SKM-1 treated with dmso at 0.1 percent for 144 hours (cell line): ENCODE results near the gene F2RL1.
"Not testable (repeated sequence)": the region's sequence is repeated elsewhere in the genome, so short reads cannot be mapped to it uniquely, and the experiment has no call there.

Experiments
- DNase-seq: peaks from one replicate; lab custom pipeline; 2025; ENCODE audit not compliant: unreplicated experiment; lab: John Stamatoyannopoulos, UW

F2RL1 gene, protein sequence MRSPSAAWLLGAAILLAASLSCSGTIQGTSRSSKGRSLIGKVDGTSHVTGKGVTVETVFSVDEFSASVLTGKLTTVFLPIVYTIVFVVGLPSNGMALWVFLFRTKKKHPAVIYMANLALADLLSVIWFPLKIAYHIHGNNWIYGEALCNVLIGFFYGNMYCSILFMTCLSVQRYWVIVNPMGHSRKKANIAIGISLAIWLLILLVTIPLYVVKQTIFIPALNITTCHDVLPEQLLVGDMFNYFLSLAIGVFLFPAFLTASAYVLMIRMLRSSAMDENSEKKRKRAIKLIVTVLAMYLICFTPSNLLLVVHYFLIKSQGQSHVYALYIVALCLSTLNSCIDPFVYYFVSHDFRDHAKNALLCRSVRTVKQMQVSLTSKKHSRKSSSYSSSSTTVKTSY

DNA sequence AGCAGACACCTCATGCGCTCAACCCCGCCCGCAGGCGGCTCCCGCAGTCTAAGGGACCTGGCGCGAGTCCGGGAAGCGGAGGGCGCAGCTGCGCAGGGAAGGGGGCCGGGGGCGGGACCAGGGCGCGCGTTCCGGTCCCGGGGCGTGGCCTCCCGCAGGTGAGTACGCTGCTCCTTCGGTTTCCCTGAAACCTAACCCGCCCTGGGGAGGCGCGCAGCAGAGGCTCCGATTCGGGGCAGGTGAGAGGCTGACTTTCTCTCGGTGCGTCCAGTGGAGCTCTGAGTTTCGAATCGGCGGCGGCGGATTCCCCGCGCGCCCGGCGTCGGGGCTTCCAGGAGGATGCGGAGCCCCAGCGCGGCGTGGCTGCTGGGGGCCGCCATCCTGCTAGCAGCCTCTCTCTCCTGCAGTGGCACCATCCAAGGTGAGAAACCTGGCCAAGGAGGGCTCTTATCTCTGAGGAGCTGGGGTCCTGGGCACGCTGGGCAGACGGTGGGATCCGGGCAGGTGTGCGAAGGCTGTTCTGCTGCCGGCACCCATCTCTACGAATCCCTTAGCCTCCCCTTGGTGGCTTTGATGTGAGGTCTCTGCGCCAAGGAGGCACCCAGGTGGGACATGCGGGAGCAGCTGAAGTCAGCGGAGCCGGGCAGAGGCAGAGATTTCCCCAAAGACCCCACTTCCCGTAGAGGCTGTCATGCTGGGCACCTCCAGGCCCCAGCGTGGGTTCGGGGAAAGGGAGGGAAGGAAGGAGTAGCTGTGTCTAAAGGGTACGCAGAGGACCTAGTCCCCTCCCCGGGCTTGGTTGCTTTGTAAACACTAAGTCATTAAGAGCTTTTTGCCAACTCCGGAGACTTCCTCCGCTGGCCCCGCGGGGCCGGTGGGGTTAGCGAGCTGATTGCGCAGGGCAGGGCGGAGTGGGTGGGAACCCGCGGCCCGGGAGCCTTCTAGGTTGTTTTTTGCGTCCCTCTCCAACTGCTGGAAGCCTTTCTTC, at the start of gene F2RL1:
TSS of gene F2RL1 (plus strand) at position 187 of the 988 bp plus-strand sequence. CDS start at position 340, 153 bp downstream.
- DNase-seq = no peak

DNA sequence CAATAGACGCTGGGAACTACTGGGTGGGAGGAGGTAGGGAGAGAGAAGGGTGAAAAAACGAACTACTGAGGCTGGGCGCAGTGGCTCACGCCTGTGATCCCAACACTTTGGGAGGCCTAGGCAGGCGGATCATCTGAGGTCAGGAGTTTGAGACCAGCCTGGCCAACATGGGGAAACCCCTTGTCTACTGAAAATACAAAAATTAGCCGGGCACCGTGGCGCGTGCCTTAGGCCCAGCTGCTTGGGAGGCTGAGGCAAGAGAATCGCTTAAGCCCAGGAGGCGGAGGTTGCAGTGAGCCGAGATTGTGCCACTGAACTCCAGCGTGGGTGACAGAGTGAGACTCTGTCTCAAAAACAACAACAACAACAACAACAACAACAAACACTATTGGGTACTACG, 47.8 kb upstream of the F2RL1 start:
- DNase-seq = not testable (repeated sequence)

DNA sequence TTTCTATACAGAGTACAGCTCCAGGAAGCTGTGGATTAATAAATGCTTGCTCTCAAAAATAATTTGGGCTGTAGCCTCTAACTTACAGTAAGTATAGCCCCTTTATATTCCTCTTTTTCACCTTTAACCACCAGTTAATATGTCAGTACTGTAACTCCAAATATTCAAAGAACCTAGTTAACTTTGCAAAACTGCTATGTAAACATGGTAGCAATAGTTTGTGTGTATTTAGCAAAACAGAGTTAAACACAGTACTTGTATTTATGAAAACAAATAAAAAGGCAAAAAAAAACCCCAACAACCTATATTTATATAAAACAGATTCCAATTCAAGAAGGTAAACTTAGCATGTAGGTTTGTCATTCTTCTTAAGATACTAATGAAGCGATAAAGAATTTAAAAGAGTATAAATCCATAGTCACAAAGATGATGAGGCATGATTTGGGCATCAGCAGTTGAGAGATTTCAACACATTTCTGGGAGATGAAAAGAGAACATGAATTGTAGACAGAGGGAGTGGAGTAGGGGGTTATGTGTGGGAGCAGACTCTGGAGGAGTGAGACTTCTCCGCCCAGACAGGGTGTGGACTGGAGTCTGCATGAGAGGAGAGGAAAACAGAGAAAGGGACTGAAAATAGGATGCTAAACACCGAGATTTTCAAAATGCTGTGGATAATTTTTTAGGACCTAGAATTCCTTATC, 47.0 kb upstream of the F2RL1 start:
- no peak for DNase-seq

GRCh38 chr5:76775921-76776320, 42.9 kb upstream of the F2RL1 start:
- no peak for DNase-seq

GRCh38 chr5:76776391-76776790, 42.4 kb upstream of the F2RL1 start:
- DNase-seq = no peak

GRCh38 chr5:76780616-76781015, 38.2 kb upstream of the F2RL1 start:
- DNase-seq = not testable (repeated sequence)

- DNase-seq = no peak
These were observed 37.1 kb upstream of the F2RL1 start for GRCh38 chr5:76781775-76782174.

- DNase-seq = no peak
These were observed 36.4 kb upstream of the F2RL1 start for GRCh38 chr5:76782444-76782843.

DNA sequence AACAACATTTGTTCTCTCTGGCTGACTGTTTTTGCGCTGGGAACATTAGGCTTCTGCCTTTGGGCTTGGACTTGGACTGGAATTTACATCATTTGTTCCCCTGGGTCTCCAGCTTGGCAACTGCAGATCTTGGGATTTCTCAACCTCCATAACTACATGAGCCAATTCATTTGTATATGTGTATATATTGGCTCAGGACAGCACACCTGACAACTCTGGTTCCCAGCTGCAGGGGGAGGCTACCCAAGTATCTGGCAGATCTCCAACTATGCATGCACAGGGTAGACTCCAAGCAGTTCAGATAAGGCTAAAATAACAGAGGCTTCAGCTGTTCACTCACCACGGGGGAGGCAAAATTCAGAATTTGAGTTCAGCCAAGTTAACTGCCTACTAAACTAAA, 31.6 kb upstream of the F2RL1 start:
- DNase-seq = no peak

DNA sequence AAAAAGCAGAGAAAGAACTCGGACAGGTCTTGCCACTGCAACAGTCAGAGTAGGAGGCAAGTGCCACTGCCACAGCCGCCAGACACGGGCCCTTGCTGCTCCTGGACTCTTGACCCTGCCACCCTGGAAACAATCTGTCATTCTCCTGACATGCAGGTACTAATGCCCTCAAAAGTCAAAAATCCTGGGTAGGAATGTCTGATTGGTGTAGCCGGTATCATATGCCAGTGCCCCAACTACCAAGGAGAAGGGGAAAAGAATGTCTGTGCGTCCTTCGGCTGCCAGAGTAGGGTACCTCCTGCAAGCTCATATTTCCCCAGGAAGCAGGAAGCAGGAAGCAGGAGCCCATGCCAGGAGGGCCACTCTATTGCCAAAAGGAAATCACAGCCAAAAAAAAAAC, 30.5 kb upstream of the F2RL1 start:
- DNase-seq = no peak

- DNase-seq = not testable (repeated sequence)
These were observed 29.6 kb upstream of the F2RL1 start for GRCh38 chr5:76789275-76789674.

DNA sequence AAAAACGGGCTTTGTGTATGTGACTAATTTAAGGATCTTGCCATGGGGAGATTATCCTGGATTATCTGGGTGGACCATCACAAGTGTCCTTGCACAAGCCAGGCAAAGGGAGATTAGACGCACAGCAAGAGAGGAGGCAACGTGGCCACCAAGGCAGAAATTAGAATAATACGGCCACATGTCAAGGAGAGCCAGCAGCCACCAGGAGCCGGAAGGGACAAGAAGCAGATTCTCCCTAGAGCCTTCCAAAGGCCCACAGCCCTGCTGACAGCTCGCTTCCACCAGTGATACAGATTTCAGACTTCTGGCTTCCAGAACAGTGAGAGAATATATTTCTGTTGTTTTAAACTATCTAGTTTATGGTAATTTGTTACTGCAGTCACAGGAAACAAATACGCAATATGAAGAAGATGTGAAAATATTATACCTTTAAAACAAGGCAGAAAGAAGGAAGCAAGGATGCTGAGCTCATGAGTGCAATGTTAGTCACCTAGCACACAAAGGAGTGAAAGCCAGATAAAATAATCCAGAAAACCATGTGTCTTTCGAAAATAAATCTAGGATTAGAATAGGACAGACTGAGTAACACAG, 28.7 kb upstream of the F2RL1 start:
- no peak for DNase-seq

DNA sequence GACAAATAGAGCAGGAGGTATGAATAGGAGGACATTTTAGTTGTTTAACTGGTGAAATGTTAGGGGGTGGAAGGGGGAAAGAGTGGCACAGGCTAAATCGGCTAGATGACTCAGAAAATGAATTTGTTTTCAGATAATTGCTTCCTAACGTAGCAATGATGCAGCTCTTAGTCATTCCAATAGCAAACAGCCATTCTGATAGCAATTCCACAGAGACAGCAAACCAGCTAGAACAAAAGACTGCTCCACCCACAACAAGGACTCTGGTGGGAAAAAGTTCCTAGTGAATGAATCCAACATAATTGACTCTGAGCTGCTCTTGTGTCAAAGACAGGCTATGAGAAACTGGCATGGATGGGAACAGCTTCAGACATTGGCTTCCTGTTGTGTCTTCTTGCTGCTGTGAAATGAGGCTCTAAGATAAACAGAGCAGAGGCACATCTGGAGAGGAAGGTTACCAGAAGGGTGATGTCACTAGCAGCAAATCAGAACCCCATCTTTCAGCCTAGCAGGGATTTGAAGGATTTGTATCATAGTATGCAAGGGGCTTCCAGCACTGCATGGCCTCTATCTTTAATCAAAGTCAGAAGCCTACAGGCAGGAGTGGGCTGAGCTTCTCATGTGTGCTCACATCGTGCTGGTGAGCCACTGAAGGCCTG, 28.1 kb upstream of the F2RL1 start:
- DNase-seq = no peak

DNA sequence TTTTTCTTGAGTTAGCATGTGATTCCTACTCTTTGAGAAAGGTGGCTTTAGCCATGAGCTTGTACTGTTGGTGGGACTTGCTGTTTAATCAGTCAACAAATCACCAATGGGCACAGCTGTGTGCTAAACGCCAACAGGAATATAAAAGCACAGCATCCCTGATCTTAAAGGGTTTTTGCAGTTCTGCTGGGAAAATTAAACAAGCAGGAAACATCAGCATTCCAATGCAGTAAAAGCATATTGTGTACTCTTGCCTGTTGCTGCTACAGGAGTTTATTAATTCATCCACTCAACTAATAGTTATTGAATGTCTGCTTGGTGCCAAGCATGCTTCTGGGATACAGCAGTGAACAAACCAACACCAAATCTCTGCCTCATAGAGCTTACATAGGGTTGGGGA, 27.4 kb upstream of the F2RL1 start:
- DNase-seq = no peak

DNA sequence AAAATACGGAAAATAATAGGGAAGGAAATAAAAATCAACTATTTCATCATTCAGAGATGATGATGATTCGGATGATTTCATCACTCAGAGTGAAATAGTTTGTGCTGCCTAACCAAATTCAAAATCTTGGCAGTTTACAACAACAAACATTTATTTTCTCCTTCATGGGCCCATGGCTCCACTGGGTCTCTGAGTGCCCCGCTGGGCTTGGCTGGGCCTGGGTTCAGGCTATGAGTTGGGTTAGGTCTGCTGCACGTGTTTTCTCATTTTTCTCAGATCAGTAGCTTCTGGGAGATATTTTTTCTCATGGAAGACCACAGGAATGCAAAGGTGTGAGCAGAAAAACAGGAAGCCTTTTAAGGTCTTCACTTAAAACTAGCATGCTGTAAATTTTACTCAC, 24.0 kb upstream of the F2RL1 start:
- no peak for DNase-seq

DNA sequence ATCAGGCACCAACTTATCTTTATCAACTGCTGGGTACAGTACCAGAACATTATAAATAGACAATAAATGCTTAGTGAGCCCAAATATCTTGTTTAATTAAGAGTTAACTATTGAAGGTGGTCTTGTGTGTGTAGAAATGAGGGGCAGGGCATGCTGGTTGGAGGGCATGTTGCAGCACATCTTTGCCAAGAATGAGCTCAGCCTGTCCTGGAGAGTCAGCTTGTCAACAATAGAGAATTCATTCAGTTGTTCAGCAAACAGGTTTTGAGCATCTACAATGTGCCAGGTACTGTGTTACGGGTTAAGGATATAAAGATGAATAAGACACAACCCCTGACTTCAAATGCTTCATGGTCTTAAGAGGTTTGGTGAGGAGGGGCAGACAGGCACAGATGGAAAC, 19.2 kb upstream of the F2RL1 start:
- no peak for DNase-seq

GRCh38 chr5:76800579-76800978, 18.3 kb upstream of the F2RL1 start:
- no peak for DNase-seq

DNA sequence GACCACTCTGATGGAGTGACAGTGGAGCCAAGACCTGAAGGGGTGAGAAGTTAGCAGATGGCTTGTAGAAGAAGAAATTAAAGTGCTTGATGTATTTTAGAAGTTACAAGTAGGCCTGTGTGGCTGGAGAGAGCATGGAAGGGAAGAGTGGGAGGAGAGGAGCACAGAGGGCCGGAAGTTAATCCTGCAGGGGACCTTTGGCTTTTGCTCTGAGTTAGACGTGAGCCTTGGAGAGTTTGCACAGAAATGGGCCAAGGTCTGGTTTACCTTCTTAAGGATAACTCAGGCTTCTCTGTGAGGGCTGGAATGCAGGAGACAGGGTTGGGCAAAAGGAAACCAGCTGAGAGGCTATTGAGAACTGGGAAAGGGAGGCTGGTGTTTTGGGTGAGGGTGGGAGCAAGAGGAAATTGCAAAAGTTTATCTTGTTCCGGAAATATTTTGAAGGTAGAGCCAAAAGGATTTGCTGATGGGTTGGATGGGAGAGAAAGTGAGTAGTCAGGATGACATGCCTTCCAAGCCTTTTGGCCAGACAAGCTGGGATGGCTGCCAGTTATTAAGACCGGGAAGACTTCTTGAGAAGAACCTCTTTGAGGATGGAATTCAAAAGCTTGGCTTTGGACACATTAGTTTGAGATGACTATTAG, 17.5 kb upstream of the F2RL1 start:
- no peak for DNase-seq

DNA sequence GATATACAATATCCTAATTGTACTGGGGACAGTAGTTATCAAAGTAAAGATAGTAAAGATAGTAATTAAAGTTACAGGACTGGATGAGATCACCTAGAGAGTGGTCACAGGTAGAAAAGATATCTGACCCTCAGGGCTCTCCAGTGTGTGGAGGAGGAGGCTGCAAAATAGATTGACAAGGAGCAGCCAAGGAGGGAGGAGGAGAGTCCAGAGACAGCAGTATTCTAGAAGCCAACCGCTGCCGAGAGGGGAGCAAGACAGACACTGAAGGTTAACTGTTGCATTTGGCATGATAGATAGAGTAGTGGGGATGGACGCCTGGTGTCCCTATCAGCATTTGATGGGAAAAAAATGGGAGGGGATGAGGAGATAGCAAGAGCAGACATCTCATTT, 17.0 kb upstream of the F2RL1 start:
- no peak for DNase-seq

GRCh38 chr5:76804266-76804665, 14.6 kb upstream of the F2RL1 start:
- no peak for DNase-seq
